HCT116 (cell line): ENCODE results near the gene ATG9A. TPM values are rescaled to one million over a fixed set of nuclear protein-coding genes. Genes with fewer than 3 reads are reported as not detected.

Experiments
- ATAC-seq: fragments of 200-7000 bp; cut with Tn5 transposase; 2 replicates; pipeline ENCODE4 v1.9.1; 2020; ENCODE audit warnings: mild to moderate bottlenecking, moderate library complexity
- BruUV-seq: library from RNA; stranded (reverse); fragments of 400-500 nt; replicated peaks from 2 replicates; lab custom pipeline; 2021; lab: Mats Ljungman, UMichigan
- CTCF ChIA-PET: fragments of 300-600 bp; sonication (Branson Sonifier 250); formaldehyde crosslinking; loops from one replicate; lab custom pipeline; 2021; ENCODE audit warnings: antibody characterized with exemption; lab: Charles Lee
- POLR2A ChIA-PET: fragments of 300-600, 350-600 bp; sonication (Branson Sonifier 250); formaldehyde crosslinking; loops from one replicate; lab custom pipeline; 2021; ENCODE audit warnings: antibody characterized with exemption; lab: Charles Lee
- RAD21 ChIA-PET, 2 experiments: fragments of 300-600 bp; sonication (Branson Sonifier 250); formaldehyde crosslinking; loops; one replicate each; lab custom pipeline; 2023; ENCODE audit warnings: low total read pairs in 2 of 2; ENCODE audit not compliant: uncharacterized antibody in 2 of 2, unreplicated experiment in 2 of 2, low non-redundant PET in 1 of 2; lab: Charles Lee
- DNase-seq: peaks from one replicate; pipeline ENCODE4 v3.0.0-alpha.2; 2010; ENCODE audit warnings: low read depth, low spot score
- H2AFZ ChIP-seq: fragments of 200-600 bp; shearing (Covaris generic), sonication (generic); 2 replicates; pipeline ENCODE4 v1.6.1; 2017; ENCODE audit warnings: low read depth, mixed run types, mixed read lengths, antibody characterized with exemption, low read length; ENCODE audit not compliant: poor library complexity, severe bottlenecking
- H3K27ac ChIP-seq: 2 replicates; pipeline ENCODE4 v1.5.1; 2012; ENCODE audit warnings: low read depth, low read length
- H3K27me3 ChIP-seq: fragments of 200-600 bp; sonication (generic); 2 replicates; pipeline ENCODE4 v1.6.1; 2016; ENCODE audit warnings: mixed run types, low read length, mixed read lengths; ENCODE audit not compliant: insufficient read depth
- H3K36me3 ChIP-seq, 2 experiments: fragments of 200-500 bp in 1 of 2; fragments of 200-600 bp in 1 of 2; sonication (Bioruptor generic) in 1 of 2; sonication (generic) in 1 of 2; 2 replicates each; pipeline versions ENCODE4 v1.5.1 to v1.6.1; 2014 to 2016; ENCODE audit warnings: low read length in 2 of 2, inconsistent platforms in 1 of 2, mixed read lengths in 1 of 2, mixed run types in 1 of 2; ENCODE audit not compliant: insufficient read depth in 2 of 2, control insufficient read depth in 1 of 2
- H3K4me1 ChIP-seq, 2 experiments: fragments of 200-600 bp in 1 of 2; sonication (generic) in 1 of 2; 2 replicates each; pipeline versions ENCODE4 v1.5.1 to v1.6.1; 2012 to 2017; ENCODE audit warnings: low read length in 2 of 2, inconsistent platforms in 1 of 2, mild to moderate bottlenecking in 1 of 2, mixed read lengths in 1 of 2, mixed run types in 1 of 2, moderate library complexity in 1 of 2; ENCODE audit not compliant: insufficient read depth in 2 of 2, control insufficient read depth in 1 of 2
- H3K4me2 ChIP-seq: fragments of 200-600 bp; sonication (generic); 2 replicates; pipeline ENCODE4 v1.6.1; 2017; ENCODE audit warnings: mixed run types, low read length, mixed read lengths
- H3K4me3 ChIP-seq, 2 experiments: fragments of 200-600 bp in 1 of 2; sonication (generic) in 1 of 2; replicated peaks in 1 of 2; 2 replicates each; pipeline ENCODE4 v1.5.1; 2011 to 2016; ENCODE audit warnings: low read length in 2 of 2, control low read depth in 1 of 2, low read depth in 1 of 2, mild to moderate bottlenecking in 1 of 2, mixed read lengths in 1 of 2, mixed run types in 1 of 2
- H3K79me2 ChIP-seq: fragments of 200-600 bp; sonication (generic); 2 replicates; pipeline ENCODE4 v1.6.1; 2017; ENCODE audit warnings: mild to moderate bottlenecking, mixed run types, low read length, moderate library complexity, mixed read lengths; ENCODE audit not compliant: insufficient read depth
- H3K9ac ChIP-seq: fragments of 200-600 bp; sonication (generic); 2 replicates; pipeline ENCODE4 v1.6.1; 2016; ENCODE audit warnings: low read length, mixed read lengths
- H3K9me2 ChIP-seq: fragments of 200-600 bp; sonication (generic), shearing (Covaris generic); 2 replicates; pipeline ENCODE4 v1.6.1; 2017; ENCODE audit warnings: mixed run types, mild to moderate bottlenecking, moderate library complexity; ENCODE audit not compliant: insufficient read depth
- H3K9me3 ChIP-seq, 2 experiments: fragments of 200-500 bp in 1 of 2; fragments of 200-600 bp in 1 of 2; sonication (Bioruptor generic) in 1 of 2; sonication (generic) in 1 of 2; 2 replicates each; pipeline ENCODE4 v1.6.1; 2014 to 2017; ENCODE audit warnings: low read length in 2 of 2, mixed read lengths in 2 of 2, inconsistent platforms in 1 of 2, low read depth in 1 of 2, mild to moderate bottlenecking in 1 of 2, mixed run types in 1 of 2, moderate library complexity in 1 of 2; ENCODE audit not compliant: control insufficient read depth in 1 of 2, insufficient read depth in 1 of 2
- H4K20me1 ChIP-seq: fragments of 200-600 bp; sonication (generic), shearing (Covaris generic); 2 replicates; pipeline ENCODE4 v1.6.1; 2017; ENCODE audit warnings: mixed run types, mild to moderate bottlenecking, moderate library complexity; ENCODE audit not compliant: insufficient read depth
- CBX3 ChIP-seq: IDR thresholded peaks from 2 replicates; pipeline ENCODE4 v1.6.1; 2012; ENCODE audit warnings: low read depth
- CTCF ChIP-seq, 3 experiments: fragments of 200-600 bp in 1 of 3; sonication (generic) in 1 of 3; IDR thresholded peaks in 2 of 3; conservative IDR thresholded peaks in 1 of 3; 2 replicates each; pipeline ENCODE4 v1.5.1; 2012 to 2017; ENCODE audit warnings: low read depth in 2 of 3, low read length in 2 of 3, antibody characterized with exemption in 1 of 3, borderline replicate concordance in 1 of 3, control low read depth in 1 of 3, mild to moderate bottlenecking in 1 of 3, mixed read lengths in 1 of 3, mixed run types in 1 of 3, moderate library complexity in 1 of 3; ENCODE audit not compliant: insufficient read depth in 1 of 3
- ELF1 ChIP-seq: IDR thresholded peaks from 2 replicates; pipeline ENCODE4 v1.6.1; 2012; ENCODE audit warnings: low read depth, borderline replicate concordance
- JUND ChIP-seq: IDR thresholded peaks from 2 replicates; pipeline ENCODE4 v1.6.1; 2012
- MAX ChIP-seq: IDR thresholded peaks from 2 replicates; pipeline ENCODE4 v1.6.1; 2012
- POLR2A ChIP-seq: IDR thresholded peaks from 2 replicates; pipeline ENCODE4 v1.7.0; 2011; ENCODE audit warnings: borderline replicate concordance; ENCODE audit not compliant: insufficient read depth, insufficient read length; ENCODE audit errors: extremely low read depth
- POLR2AphosphoS5 ChIP-seq: IDR thresholded peaks from 2 replicates; pipeline ENCODE4 v1.6.1; 2011; ENCODE audit warnings: mild to moderate bottlenecking, low read depth, low read length, moderate library complexity
- TCF7L2 ChIP-seq: IDR thresholded peaks from 2 replicates; pipeline ENCODE4 v1.7.0; 2011; ENCODE audit warnings: borderline replicate concordance, inconsistent platforms; ENCODE audit not compliant: insufficient read depth, insufficient read length; ENCODE audit errors: extremely low read depth
- YY1 ChIP-seq: IDR thresholded peaks from 2 replicates; pipeline ENCODE4 v1.6.1; 2011; ENCODE audit warnings: low read length, low read depth, moderate library complexity, mild to moderate bottlenecking; ENCODE audit not compliant: insufficient replicate concordance; ENCODE audit errors: extremely low read depth
- ZBTB33 ChIP-seq: IDR thresholded peaks from 2 replicates; pipeline ENCODE4 v1.6.1; 2011; ENCODE audit warnings: mild to moderate bottlenecking, low read length, moderate library complexity; ENCODE audit not compliant: insufficient replicate concordance; ENCODE audit errors: extremely low read depth
- ZFX ChIP-seq: fragments of 450-650 bp; IDR thresholded peaks from 2 replicates; pipeline ENCODE4 v1.6.1; 2017
- intact Hi-C: fragments of 100-400 bp; cut with micrococcal nuclease; formaldehyde crosslinking; loops from 2 replicates; pipeline ENCODE4 v1.10.0; 2022
- total RNA-seq: library from RNA; stranded (reverse); gene quantifications from one replicate; pipeline ENCODE4 v1.2.1, GENCODE V29; 2021; ENCODE audit not compliant: unreplicated experiment

ATG9A gene
- total RNA-seq, 1 experiment from 2014 or later = 51.8 TPM

- peak; percentile 90 for ATAC-seq
- Histone ChIP-seq H3K4me2 (peak within 1 kb of the TSS; percentile 87), H2AFZ (peak within 1 kb of the TSS; percentile 17), H3K27ac (peak within 1 kb of the TSS; percentile 79), H3K9me2 (no peaks in the 10 kb centered on the region), H4K20me1 (no peaks in the 10 kb centered on the region), H3K4me3 (peak within 1 kb of the TSS; percentile 80 to 96), H3K27me3 (no peaks in the 10 kb centered on the region), H3K36me3 (peaks cover 0 to 5% of the 10 kb centered on the region in 2 experiments; a peak in 2 of 4 replicates), H3K4me1 (peaks cover 27 to 39% of the 10 kb centered on the region in 2 experiments), H3K9me3 (no peaks in the 10 kb centered on the region), H3K79me2 (peaks cover 14% of the 10 kb centered on the region; the same call in 1 of the 2 replicates), H3K9ac (peak within 1 kb of the TSS; percentile 82)
- ChIA-PET RAD21 (no interaction called here), CTCF (interaction anchor here (0.6 to 2.6 kb wide), 4 partner anchors 34 to 598 kb away, joined by 3 to 19 read pairs (median 3); partner anchors contain the start of gene DNAJB2), POLR2A (interaction anchor here (0.8 to 2.5 kb wide), 4 partner anchors 9 to 29 kb away, joined by 3 to 8 read pairs (median 7); partner anchors contain the start of genes ANKZF1, ATG9A and TUBA4A)
- DNase-seq = peak; percentile 83
- TF ChIP-seq TCF7L2 = no peak
- TF ChIP-seq ELF1 = no peak
- TF ChIP-seq MAX = no peak
- TF ChIP-seq ZFX = peak; percentile 91; the same call in 1 of the 2 replicates
- TF ChIP-seq POLR2A = peak; percentile 72
- peak; percentile 25 for TF ChIP-seq ZBTB33
- TF ChIP-seq JUND = no peak
- peak; percentile 94 for TF ChIP-seq POLR2AphosphoS5
- no peak for TF ChIP-seq CBX3
- TF ChIP-seq YY1 = peak; percentile 38
- no peak for TF ChIP-seq CTCF (IDR thresholded peaks at IDR 0.05 in 2 of 3, conservative IDR thresholded peaks at IDR 0.05 in 1 of 3; ENCODE audit: borderline replicate concordance in 1 of 3, insufficient read depth in 1 of 3, low read depth in 2 of 3, low read length in 2 of 3)
- intact Hi-C loops = no loop called here
- BruUV-seq = TSS peak; percentile 77
Measured at GRCh38 chr2:219245148-219245898, 15.9 kb upstream of the ATG9A start, which contains the start of the genes GLB1L and STK16. TSS of gene GLB1L (minus strand) at chr2:219245444. CDS start at chr2:219243573, 1,871 bp downstream. TSS of gene STK16 (plus strand) at chr2:219245479. CDS start at chr2:219246000, 521 bp downstream.
